ENCODE results near the gene UBTF.

UBTF gene

GRCh38 chr17:44213403-44214229 lies 5.9 kb downstream of the UBTF start:
- no peak for DNase-seq (ENCODE audit: low read depth)

GRCh38 chr17:44212507-44213402 lies 6.7 kb downstream of the UBTF start:
- no peak for DNase-seq (ENCODE audit: low read depth)

DNA sequence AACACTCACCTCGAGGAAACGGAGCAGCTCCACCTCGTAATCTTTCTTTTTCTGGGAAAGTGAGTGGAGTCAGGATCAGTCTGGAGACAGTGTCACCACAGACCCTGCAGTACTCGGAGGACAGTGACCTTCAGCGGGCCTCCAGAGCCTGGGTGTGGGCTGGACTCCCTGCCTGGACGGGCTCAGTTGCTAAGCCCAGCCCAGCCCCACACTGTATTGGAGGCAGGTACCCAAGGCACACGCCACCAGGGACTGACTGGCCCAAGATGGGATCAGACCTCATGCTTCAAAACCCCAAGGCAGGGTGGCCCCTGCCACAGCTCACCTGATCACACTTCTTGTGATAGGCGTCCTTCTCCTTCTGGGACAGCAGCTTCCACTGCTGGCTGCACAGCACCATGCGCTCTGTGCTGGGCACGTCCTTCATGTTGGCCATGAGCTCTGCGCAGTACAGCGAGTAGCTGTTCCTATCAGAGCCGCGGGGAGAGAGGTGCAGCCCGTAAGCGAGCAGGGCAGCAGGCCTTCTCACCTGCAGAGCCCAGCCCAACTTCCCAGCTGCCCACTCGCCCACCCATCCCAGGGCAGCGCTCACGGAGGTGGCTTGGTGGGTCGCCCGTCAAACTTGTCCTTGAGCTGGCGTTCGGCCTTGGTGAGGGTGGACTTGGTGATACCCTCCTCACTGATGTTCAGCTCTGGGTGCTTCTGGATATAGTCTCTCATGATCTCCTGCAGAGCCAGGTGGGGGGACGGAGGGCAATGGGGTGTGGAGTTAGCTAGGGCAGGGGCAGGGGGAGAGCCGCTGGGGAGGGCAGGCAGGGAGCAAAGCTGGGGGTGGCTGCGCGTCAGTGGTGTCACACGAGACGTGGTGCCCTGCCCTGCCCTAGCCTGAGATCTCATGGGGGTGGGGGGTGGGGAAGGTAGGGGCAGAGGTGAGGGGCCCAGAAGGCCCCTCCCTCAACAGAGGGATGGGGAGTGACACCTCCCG lies 7.9 kb downstream of the UBTF start:
- DNase-seq (ENCODE audit: low read depth): no peak

DNA sequence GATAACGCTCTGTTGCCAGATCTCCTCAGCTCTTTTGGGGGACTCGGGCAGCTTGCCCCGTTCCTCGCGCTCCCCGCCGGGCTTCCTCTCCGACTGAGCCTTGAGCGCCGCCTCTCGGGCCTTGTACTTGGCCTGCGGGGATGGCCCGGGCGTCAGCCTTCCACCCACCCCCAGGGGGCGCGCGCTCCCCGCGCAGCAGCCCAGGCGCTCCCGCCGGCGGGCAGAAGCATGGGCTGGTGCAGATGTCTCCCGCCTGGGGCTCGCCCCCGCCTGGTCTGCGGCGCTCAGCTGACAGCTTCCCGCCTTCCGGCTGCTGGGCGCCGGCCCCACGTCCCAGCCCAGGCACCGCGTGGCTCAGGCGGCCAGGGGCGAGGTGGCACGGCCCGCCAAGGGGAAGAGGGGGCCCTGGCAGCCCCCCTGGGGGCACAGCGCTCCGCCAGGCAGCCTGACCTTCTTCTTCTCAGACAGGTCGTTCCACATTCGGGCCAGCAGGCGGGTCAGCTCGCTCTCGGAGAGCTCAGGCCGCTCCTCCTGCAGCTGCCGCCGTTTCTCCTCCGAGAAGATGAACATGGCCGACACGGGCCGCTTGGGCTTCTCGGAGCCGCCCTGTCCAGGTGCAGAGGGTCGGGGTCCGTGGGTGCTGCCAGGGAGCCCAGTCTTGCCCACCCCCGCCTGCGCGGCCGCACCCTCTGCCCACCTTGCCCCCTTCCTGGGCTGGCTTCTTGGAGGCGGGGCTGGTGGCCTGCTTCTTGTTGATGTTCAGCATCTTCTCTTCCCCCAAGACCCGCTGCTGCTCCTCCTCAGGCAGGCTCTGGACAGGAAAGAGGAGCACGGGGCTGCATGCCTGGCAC lies 8.9 kb downstream of the UBTF start:
- DNase-seq (ENCODE audit: low read depth): peak; percentile 75

GRCh38 chr17:44209786-44210341 lies 9.6 kb downstream of the UBTF start:
- DNase-seq (ENCODE audit: low read depth): no peak

DNA sequence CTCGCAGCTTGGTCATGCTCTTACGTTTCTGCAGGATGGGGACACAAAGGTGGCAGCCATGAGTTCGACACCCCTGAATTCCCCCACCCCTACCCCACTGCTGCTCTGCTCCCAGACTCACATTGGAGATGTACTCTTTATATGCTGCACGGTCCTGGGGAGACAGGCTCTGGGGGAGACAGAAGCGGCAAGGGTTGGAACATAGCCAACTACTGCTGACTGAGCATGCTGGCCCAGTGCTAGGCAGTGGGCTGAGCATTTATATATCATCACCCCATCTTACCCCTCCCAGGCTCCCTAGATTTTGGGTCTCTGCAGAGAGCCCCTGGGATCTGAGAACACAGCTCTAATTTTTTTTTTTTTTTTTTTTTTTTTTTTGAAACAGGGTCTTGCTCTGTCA lies 11.7 kb downstream of the UBTF start:
- no peak for DNase-seq (ENCODE audit: low read depth)

DNA sequence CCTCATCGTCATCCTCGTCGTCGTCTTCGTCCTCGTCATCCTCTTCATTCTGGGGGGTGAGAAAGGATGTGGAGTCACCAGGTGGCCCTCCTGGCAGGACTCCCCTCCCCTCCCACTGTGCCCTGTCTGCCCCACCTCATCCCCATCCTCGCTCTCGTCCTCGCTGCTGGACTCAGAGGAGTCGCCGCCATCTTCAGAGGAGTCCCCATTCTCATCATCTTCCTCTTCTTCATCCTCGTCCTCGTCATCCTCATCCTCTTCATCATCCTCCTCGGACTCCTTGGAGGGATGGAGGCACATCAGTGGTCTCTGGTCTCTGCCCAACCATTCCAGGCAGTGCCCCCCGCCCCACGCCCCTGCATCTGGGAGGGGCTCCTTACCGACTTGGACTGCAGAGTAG lies 12.2 kb downstream of the UBTF start:
- no peak for DNase-seq (ENCODE audit: low read depth)

DNA sequence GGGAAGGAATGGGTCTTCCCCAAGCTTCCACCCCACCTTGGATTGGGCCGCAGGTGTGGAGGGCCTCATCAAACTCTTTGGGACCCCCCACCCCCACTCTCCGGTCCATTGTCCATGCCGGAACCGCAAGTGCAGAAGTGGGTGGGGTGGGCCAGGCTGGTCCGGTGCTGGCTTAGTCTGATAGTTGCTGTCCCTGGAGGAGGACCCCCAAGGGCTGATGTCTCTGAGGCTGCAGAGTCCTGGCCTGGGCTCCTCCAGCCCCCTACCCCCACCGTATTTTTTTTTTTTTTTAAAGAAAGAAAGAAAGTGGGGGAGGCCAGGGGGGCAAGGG lies 12.7 kb downstream of the UBTF start:
- no peak for DNase-seq (ENCODE audit: low read depth)

DNA sequence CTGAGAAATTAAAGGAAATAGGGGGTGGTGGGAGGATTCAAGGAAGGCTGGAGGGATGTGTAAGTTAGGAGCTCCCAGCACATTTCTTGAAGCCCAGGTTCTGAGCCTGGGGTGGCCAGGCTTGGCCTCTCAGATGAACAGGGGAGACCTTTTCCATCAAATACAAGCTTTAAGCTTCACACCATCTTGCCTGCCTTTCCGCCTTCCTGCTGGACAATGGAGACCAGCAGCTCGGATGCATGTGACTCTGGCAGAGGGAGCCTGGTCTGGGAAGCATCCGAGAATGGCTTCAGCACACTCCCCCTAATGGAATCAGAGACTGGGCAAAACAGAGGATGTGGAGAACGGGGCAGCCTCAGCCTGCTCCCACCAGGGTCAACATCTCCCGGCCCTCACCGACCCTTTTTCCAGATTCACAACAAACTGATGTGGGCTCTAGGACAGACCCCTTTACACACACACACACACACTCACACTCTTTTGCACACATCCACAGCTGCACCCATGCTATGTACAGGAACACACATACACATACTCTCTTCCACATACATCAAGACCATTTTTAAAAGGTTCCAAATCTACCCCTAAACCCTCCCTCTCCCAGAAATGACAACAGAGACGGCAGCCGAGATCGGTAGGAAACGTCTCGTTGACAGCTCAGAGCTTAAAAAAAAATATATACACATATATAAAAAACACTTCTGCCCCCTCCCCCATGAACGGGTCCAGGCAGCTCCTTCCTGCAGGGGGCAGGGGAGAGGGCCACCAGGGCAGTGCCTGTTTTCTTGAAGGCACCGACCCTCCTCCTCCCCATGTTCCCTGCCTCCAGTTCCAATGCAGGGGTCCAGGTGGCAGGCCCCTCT lies 13.3 kb downstream of the UBTF start:
- no peak for DNase-seq (ENCODE audit: low read depth)

- no peak for DNase-seq (ENCODE audit: low read depth)
Measured at GRCh38 chr17:44204441-44204882, 15.0 kb downstream of the UBTF start.

DNA sequence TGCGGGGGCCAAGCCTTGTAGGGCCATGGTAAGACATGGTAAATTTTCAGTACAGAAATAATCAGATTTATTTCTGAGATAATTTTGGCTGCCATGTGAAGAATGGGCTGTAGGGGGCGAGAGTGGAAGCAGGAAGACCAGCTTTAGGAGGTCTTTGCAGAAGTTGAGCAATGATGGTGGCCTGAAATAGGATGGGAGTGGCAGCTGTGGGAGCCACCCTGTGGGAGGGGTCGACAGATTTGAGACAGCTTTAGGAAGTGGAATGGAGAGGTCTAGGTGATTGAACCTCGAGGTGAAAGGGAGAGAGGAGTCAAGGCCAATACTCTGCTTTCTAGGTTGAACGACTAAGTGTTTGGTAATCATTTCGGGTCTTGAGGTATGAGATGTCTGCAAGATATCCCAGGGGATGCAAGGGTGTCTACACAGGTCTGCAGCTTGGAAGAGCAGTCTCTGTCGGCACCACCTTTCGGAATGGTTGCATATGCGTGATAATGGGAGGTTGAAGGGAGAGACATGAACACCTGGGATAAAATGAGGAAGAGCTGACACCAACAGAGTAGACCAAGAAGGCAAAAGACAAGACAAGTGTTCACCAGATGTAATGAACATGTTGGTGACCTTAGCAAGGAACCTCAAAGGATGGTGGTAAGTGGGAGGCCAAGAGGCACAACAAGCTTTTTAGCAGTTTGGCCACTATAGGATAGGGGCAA lies 15.6 kb downstream of the UBTF start:
- no peak for DNase-seq (ENCODE audit: low read depth)

DNA sequence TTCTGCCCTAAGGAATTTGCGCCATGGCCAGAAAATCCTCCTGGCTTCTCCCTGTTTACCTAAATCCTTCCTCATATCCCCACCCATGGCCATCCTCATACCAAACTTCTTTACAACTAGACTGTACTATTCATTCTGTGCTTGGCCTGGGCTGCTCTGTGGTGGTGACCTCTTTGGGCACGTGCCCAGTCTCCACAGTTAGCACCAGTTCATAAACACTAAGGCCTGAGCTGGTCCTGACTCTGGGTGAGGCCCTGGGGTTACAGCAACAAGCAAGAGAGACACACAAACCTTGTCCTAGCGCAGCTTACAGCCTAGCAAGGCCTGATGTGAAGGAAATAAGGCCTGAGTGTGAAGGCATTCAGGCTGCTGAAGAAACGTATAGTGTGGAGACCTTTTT lies 16.7 kb downstream of the UBTF start:
- DNase-seq (ENCODE audit: low read depth): no peak

DNA sequence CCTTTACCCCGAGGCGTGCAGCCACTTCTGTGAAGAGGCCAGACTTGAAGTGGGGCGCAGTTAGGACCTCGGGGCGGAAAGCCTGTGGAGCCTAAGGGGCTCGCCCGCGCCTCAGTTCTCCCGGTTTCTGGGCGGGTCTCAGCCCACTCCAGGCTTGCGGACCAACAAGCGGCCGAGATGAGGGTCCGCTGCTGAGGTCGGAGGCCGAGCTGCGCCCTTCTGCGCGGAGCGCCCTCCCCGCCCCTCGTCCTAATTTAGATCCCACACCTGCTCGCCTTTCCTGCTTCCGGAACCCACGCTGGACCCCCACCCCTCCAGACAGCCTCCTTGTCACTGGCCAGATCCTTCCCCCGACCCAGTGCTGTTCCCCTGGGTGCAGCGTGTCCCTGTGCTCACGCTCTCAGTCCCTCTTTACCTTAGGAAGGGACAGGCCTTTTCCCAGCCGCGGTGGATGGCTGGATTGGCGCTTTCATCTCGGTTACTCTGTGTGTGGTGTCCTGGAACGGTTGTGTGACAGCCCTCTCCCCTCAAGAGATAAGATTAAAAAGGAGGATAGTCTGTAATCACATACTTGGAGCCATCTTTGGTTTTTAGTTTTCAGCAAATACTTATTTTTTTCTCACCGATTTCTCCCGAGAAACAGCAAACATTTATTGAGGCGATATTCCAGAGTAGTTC lies 18.9 kb downstream of the UBTF start:
- DNase-seq (ENCODE audit: low read depth): no peak

GRCh38 chr17:44199553-44200477 lies 19.7 kb downstream of the UBTF start, which contains the start of gene ATXN7L3:
Gene ATXN7L3, minus strand, starts transcription at chr17:44199884. Its CDS starts 1,814 bp downstream, at chr17:44198070.
- peak; percentile 100 for DNase-seq (ENCODE audit: low read depth)

DNA sequence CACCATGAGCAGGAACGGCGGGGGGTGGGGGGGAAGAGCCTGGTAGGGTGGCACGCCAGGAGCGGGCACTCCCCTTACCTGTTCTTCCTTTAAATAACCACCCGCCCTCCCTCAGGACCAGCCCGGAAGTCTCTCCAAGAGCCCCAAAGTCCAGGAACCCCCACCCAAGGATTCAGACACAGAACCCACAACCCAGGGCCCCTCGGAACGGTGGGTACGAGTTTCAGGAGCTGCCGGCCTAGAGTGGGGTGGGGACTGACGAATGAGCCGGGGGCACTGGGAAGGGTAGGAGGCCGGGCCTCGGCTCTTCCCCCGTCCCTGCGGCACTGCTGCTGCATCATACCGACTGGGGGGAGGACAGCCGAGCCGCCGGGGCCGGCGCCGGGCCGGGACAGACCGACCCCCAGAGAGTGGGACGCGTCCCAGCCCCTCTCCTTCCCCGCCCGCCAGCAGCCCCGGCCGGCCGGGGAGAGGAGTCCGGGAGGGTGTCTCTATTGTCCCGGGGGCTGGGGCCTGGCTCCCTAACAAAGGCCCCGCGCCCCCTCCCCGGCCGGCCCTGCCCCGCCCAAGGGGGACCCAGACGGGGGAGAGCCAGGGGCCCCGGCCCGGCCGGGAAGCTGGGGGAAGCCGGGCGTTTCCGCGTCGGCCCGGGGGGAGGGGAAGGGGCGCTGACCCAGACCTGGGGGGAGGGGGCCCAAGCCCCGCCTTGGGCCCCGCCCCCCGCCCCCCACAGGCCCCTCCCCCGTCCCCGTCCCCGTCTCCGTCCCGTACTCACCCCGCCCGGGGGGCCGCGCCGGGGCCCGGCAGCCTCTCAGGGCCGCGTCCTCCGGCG lies 20.5 kb downstream of the UBTF start:
- DNase-seq (ENCODE audit: low read depth): no peak

DNA sequence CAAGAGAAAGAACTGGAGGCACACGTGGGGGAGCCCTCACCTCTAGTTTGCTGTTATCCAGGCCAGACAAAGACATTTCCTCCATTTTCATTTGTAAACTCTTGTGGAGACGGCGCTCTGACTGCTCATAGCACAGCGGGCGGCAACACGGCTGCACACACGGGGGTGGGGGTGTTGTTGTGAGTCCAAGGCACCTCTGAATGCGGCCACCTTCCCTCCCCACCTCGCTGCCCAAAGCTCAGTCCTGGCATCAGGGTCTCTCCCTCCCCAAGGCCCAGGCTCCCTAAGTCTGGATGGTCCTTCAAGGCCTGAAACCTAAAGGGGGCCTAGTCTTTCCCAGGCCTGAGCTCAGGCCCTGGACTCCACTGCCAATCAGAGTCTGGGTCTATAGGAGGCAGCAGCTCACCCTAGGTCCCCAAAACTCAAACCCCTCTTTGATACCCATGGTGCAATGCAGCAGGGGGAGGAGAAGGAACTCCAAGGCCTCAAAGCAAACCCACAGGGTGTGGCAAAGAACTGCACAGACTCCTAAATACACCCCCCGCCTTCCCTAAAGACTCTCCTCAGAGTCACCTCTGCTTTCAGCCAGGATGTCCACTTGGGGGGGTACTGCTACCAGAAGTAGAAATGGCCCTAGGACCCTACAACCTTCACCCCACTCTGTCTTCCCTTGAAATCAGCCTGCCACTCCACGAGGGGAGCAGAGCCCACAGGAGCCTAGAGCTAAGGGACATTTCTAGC lies 21.3 kb downstream of the UBTF start:
- DNase-seq (ENCODE audit: low read depth): no peak

Measured in stimulated activated CD8-positive, alpha-beta memory T cell treated with anti-CD3 and anti-CD28 coated beads, Interleukin-7, amount 100 ng/mL, for 24 hours (primary cell).